RWPE2 (cell line): ENCODE measurements around the gene TRIP6.

Source experiments
- ATAC-seq: fragments of 200-7000 bp; cut with Tn5 transposase; 3 replicates; pipeline ENCODE4 v1.9.1; 2021; ENCODE audit warnings: low read depth
- DNase-seq: peaks from one replicate; pipeline ENCODE4 v3.0.0-alpha.2; 2020; ENCODE audit warnings: low spot score
- H3K27ac ChIP-seq: fragments of 450-650 bp; 2 replicates; pipeline ENCODE4 v1.5.1; 2017; ENCODE audit warnings: mild to moderate bottlenecking; ENCODE audit not compliant: poor library complexity, severe bottlenecking
- H3K27me3 ChIP-seq: fragments of 250-450 bp; sonication (Bioruptor Pico); 2 replicates; pipeline ENCODE4 v1.5.1; 2021; ENCODE audit warnings: mild to moderate bottlenecking, moderate library complexity; ENCODE audit not compliant: insufficient read depth, poor library complexity, severe bottlenecking
- H3K36me3 ChIP-seq: fragments of 250-450 bp; sonication (Bioruptor Pico); 2 replicates; pipeline ENCODE4 v1.5.1; 2020; ENCODE audit warnings: low read depth, mild to moderate bottlenecking, moderate library complexity
- H3K4me1 ChIP-seq: fragments of 250-450 bp; sonication (Bioruptor Pico); 2 replicates; pipeline ENCODE4 v1.5.1; 2021; ENCODE audit warnings: mild to moderate bottlenecking, moderate library complexity; ENCODE audit not compliant: insufficient read depth, poor library complexity, severe bottlenecking
- H3K4me3 ChIP-seq: fragments of 250-450 bp; sonication (Bioruptor Pico); 2 replicates; pipeline ENCODE4 v1.5.1; 2021; ENCODE audit warnings: mild to moderate bottlenecking, moderate library complexity; ENCODE audit not compliant: severe bottlenecking
- H3K9me3 ChIP-seq: fragments of 250-450 bp; sonication (Bioruptor Pico); 2 replicates; pipeline ENCODE4 v1.5.1; 2021; ENCODE audit warnings: mild to moderate bottlenecking, moderate library complexity; ENCODE audit not compliant: severe bottlenecking
- CTCF ChIP-seq: fragments of 450-650 bp; IDR thresholded peaks from one replicate; pipeline ENCODE4 v1.5.1; 2017; ENCODE audit warnings: mild to moderate bottlenecking, moderate library complexity; ENCODE audit not compliant: poor library complexity, severe bottlenecking

Gene TRIP6

GRCh38 chr7:100892364-100893317, 25.5 kb downstream of the TRIP6 start:
- Histone ChIP-seq H3K27me3 (peaks cover 23% of the 10 kb centered on the region), H3K9me3 (no peaks in the 10 kb centered on the region), H3K4me1 (peaks cover 18% of the 10 kb centered on the region), H3K36me3 (peaks cover 11% of the 10 kb centered on the region), H3K27ac (no peak overlapping the region), H3K4me3 (no peak overlapping the region)
- no peak for DNase-seq
- ATAC-seq: no peak
- no peak for TF ChIP-seq CTCF

GRCh38 chr7:100893318-100893895, 26.2 kb downstream of the TRIP6 start:
- Histone ChIP-seq H3K9me3 (no peaks in the 10 kb centered on the region), H3K27ac (no peak overlapping the region), H3K4me3 (no peak overlapping the region), H3K27me3 (peaks cover 23% of the 10 kb centered on the region), H3K36me3 (peaks cover 4% of the 10 kb centered on the region), H3K4me1 (peaks cover 15% of the 10 kb centered on the region)
- no peak for DNase-seq
- no peak for ATAC-seq
- TF ChIP-seq CTCF: no peak

GRCh38 chr7:100893910-100894721, 26.9 kb downstream of the TRIP6 start:
- Histone ChIP-seq H3K27me3 (peaks cover 23% of the 10 kb centered on the region), H3K4me1 (peaks cover 13% of the 10 kb centered on the region), H3K36me3 (no peaks in the 10 kb centered on the region), H3K9me3 (no peaks in the 10 kb centered on the region), H3K4me3 (no peak overlapping the region), H3K27ac (no peak overlapping the region)
- ATAC-seq: no peak
- TF ChIP-seq CTCF: no peak
- no peak for DNase-seq

GRCh38 chr7:100894860-100895700, 27.9 kb downstream of the TRIP6 start:
- Histone ChIP-seq H3K27ac (no peak overlapping the region), H3K4me3 (peak overlapping the region; percentile 11), H3K27me3 (peaks cover 23% of the 10 kb centered on the region), H3K9me3 (no peaks in the 10 kb centered on the region), H3K4me1 (peaks cover 13% of the 10 kb centered on the region), H3K36me3 (no peaks in the 10 kb centered on the region)
- peak; percentile 90 for TF ChIP-seq CTCF
- no peak for DNase-seq
- ATAC-seq: no peak
